HG02798 (cell line): Measurements from ENCODE around the gene UBE2L5.

Experiments
- ATAC-seq: cut with Tn5 transposase; IDR thresholded peaks from one replicate; pipeline ENCODE4 v1.9.1; 2021; ENCODE audit warnings: mild to moderate bottlenecking; ENCODE audit not compliant: unreplicated experiment, poor library complexity

UBE2L5 gene

DNA sequence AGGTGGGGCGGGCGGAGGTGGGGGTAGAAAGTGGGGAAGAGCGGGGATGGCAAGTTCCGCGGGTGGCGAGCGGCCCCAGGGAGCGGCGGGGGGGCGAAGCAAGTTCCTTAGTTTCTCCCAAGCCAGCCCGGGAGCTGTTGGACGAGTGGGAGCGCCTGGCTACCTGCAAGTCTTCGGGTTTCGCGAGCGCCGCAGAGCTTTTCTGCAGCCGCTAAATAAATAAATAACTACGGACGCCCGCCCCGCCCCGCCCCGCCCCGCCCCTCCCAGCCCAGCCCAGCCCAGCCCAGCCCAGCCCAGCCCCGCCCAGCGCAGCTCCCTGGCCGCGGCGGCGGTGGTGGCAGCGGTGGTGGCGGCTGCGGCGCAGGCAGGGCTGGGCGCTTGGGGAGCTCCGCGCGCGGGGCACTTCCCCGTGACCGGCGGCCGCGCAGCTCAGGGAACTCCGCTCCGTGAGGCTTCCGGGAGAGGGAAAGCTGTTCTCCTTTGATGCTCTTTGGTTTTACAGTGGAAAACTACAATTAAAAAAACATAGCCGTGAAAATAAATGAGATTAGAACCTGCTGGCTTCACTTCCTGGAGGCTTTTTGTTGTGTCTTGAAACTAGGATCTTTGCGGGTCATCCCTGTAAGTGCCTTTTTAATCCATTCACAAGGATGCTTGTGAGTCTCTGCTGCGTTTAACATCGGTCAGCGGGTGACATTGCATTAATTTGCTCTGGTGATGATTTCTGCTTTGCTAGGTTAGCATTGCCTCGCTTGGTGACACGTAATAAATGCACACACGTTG lies at the start of gene UBE2L5:
TSS of gene UBE2L5 (plus strand) at position 440 of the 786 bp plus-strand sequence. CDS start 5,498 bp downstream, outside the sequence.
- peak; percentile 74 for ATAC-seq

DNA sequence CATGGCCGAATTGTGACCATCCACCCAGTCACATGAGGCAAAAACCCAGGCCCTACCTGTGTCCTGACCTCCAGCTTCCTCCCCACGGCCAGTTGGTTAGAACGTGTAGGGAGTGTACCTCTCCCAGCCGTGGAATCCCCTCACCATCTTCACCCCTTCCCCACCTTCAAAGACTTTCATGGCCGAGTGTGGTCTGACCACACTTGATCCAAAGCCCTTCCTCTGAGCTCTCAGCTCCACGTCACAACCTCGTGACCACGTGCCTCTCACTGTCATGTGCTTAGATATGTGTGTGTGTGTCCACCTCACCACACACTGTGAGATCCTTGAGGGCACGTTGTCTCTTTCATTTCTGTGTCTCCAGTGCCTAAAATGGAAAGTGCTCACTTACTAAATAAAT lies 48.6 kb upstream of the UBE2L5 start:
- ATAC-seq: peak; percentile 25

DNA sequence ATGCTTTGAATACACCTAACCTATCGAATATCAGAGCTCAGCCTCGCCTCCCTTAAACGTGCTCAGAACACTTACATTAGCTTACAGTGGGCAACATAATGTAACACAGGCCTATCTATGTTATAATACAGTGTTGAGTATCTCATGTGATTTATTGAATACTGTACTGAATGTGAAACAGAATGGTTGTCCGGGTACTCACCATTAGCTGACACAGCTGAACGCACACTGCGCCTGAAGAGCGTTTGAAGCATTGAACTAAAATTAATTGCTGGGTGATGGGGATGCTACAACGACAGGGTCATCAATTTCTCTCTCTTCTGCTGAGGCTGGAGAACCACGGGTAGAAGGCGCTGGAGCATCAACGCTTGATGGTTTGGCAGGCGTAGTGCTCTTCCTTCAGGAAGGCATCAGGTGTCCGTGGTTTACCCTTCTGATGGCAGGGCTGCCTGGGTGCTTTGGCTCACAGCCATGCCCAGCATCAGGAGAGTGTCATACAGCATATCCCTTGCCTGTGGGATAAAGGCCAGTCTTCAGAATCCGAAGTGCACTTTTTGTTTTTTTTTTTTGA lies 46.9 kb upstream of the UBE2L5 start:
- no peak for ATAC-seq

DNA sequence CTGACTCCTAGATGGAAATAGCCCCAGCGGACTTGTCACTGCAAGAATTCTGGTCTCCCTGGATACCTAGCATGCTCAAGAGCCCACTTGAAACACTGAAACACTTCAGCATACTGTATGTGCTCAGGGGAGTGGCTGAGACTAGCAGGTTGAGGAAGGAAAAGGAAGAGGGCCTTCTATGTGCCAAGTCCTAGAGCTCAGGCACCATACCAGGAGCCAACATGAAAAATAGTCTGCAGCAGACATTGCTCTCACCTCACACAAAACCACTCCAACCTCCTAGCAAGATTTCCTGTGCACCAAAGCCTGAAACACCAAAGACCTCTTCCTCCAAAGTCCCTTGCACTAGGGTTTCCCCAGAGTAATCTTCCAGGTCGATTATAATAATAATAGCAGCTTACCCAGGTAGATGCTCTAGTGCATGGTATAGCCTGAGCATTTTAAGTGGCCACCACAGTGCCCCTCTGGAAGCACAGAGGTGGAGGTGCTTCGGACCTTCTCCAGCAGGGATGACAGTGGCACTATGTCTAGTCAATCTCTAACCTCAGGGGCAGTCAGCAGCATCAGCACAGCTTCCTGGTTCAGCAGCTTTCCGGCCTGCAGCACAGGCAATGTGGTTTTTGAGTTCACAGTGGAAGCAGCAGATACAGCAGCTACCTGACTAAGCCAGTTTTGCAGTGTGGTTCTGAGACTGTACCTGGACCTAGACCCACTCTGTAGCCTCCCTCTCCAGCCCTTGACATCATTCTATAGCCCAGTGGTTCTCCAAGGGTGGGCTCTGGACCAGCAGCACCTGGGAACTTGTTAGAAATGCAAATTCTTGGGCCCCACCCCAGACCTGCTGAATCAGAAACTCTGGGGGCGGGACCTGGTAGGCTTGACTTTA lies 45.6 kb upstream of the UBE2L5 start:
- peak; percentile 59 for ATAC-seq

DNA sequence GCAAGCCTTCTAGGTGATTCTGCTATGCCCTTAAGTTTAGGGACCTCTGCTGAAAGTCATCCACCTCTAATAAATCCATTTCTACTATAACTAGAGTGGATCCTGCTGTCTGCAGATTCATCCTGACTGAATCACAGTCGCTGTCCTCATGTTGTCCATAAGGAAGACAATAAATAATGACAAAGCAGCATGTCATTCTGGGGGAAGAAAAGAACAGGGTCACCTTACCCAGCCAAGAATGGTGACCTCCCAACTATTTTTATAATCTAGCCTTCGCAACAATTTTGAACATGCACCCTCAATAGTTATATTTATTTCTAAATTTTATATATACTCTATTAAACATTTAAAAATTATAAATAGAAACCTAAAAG lies 45.0 kb upstream of the UBE2L5 start:
- no peak for ATAC-seq

DNA sequence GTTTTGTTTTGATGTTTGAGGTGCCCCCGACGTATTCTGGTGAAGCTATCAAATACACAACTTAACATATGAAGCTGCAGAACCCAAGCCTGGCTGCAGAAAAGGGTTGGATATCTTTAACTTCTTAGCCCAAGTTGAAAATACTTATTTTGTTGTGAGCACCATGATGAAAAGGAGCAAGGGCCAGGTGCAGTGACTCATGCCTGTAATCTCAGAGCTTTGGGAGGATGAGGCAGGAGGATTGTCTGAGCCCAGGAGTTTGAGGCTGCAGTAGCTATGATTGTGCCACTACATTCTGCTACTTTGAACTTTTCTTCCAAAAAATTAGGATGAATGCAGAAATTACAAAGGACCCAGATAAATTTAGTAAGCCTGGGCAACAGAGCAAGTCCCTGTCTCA lies 44.1 kb upstream of the UBE2L5 start:
- no peak for ATAC-seq

DNA sequence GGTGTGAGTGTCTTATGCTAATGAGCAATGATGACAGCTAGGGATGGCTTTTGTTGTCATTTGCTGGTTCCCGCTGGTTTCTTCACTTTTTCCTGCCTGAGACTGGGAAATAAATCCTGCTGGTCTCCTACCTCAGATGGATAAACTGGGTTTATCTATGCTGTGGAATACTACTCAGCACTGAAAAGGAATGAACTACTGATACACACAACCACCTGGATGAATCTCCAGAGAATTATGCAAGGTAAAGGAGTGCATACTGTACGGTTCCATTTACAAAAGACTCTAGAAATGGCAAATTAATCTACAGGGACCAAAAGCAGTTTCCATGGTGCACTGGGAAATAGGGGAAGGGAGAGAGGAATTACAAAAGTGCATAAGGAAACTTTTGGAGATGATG lies 41.2 kb upstream of the UBE2L5 start:
- ATAC-seq: no peak

DNA sequence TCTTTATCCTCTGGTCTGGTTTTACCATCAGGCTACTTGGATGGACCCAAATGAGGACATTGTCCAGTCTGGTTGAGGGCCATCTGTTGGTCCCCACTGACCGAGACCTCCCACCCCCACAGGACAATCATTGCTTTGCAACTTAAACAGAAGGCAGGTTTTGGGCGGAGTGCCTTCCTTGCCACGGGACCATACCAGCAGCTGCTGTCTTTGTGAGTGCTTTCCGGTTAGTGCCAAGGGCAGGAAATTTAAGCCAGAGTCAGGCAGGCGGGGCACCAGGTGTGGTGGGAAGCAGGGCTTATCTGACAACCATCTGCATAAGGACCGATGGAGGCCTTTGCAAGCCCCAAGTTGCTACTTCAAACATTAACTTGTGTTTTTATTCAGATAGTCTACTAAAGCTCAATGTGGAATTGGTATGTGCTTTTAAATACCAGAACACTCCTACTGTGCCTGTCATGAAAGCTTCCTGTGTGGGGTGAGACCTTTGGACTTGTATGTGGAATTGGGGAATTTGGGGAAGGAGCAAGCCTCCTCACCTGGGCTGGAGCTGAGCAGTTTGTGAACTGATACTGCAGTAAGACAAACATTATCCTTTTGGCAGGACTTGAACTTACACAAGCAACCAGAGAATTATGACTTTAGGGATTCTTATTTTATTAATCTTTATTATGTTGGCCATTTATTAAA lies 39.3 kb upstream of the UBE2L5 start:
- no peak for ATAC-seq

DNA sequence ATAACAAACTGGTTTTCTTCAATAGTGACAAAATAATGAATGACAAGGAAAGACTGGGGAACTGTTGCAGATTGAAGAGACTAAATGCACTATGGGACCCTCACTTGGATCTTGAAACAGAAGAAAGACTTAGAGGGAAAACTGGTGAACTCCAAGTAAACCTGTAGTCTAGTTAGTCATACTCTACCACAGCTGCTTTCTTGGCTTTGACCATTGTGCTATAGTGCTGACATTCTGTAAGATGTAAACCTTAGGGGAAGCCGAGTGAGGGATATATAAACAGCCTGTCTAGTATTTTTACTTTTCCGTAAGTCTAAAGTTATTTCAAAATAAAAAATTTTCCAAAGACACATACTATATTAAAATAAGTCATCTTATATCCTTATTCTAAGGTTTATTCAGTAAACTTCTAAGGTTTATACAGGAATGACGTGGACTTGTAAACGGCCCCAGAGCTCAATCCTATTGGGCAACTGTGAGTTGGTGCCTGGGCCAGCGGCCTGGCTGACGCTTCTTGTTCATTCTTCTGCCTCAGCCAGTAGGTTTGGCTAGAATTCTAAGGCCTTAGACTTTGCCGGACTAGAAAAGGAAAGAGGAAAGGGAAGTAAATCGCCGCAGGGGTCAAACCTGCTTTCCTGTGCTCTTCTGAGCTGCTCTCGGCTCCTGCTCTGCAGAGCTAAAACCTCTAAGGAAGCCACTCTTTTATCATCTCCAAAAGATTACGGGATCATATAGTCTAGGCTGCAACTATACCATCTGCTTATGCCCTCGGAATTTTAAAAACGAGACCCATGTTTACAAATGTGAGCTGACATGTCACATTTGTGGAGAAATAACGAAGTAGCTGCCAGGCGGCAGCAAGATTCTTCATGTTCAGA lies 33.6 kb upstream of the UBE2L5 start:
- ATAC-seq: no peak

DNA sequence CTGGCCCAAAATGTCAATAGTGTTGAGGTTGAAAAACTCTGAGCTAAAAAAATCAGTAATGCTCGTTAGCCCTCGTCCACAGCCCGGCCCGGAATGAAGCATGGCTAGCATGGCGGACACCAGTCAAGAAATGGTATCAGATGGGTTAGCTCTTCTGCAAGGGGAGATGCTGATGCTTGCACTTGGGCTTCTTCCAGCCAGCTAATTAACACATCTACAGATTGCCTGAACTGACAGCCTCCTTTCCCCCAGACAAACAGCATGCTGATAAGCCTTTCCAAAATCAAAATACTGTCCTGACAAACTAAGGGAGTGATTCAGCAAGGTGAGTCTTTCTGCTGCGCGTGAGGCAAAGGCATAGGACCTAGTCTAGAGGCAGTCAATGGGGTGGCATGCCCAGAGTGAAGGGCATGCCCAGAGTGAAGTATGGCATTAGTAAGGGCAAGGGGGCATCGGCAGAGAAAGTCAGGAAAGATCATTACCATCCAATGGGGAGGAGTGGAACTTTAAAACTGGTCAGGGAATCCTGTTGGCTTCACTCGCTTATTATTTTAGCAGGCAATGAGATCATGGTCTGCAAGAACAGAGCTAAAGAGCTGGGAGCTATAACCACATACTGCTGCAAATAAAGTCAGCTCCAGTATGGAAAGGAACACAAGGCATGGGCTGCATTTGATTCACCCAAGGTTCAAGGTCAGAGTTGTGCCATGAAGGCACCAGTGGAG lies 30.2 kb upstream of the UBE2L5 start:
- ATAC-seq: no peak

DNA sequence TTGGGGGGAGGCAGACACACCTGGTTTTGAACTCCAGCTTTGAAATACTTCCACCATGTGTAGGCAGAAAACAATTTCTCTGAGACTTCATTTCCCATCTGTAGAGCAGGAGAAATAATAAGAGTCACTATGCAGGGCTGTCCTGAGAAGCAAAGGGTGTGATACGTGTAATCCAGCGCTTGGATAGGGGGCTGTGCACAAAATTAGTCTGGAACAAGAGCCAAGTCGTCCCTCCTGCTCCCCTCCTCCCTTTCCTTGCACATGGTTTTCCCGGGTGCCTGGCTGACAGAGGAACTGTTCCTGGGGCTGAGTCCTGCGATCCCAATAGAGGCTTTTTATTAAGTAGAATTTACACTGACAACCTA lies 29.6 kb upstream of the UBE2L5 start:
- ATAC-seq: no peak

DNA sequence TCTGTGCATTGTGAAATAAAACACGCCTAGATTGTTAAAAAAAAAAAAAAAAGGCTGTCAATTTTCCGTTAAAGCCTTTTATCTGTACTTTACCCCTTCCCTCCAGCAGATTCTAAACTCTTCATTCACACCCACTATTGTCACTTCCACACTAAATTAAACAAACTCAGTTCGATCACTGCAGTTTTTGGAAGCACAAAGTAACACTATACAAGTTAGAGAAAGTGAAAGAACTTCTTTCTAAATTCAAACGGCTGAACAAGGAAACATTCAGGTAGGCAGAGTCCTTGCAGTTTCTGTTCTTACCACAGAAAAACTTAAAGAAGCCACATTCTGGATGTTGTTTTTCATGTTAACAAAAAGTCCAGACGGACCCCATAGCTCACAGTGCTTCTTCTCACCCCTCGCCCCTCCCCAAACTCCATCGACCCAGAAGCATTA lies 27.5 kb upstream of the UBE2L5 start:
- peak; percentile 79 for ATAC-seq

DNA sequence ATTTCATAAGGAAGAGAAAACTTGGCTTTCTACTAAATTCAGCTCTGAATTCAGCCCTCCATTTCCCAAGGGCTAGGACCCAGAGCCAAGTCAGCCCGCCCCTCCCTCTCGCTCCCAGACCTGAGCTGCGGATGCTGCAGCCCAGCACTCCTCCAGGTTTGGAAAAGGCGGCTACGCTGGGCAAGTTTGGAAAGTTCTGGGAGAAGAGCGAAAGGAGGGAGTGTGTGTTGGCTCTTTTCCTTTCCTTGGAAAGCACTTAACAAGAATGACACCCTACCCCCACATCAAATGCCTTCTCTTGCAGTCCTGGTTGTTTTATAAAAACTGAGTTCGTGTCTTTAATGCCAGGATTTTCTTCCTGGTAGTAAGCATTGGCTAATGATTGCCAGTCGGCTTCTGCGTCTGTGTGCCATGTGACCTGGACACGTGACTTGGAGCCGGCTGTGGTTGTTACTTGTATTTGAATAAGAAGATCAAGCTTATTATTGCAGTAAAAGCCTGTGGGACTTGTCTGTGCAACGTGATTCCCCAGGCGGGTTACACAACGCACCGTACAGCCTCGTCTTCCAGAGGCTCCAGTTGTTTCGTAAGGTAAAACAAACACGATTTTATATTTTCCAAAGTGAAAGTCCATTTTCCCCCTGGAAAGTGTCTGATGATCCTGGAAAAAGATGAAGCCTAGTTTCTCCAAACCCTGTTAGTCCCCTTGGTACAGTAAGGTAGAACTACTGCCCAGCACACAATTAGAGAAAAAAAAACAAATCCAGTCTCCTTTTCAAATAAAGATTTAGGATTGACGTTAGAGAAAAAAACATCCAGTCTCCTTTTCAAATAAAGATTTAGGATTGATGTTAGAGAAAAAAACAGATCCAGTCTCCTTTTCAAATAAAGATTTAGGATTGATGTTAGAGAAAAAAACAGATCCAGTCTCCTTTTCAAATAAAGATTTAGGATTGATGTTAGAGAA lies 26.8 kb upstream of the UBE2L5 start:
- ATAC-seq: peak; percentile 71

DNA sequence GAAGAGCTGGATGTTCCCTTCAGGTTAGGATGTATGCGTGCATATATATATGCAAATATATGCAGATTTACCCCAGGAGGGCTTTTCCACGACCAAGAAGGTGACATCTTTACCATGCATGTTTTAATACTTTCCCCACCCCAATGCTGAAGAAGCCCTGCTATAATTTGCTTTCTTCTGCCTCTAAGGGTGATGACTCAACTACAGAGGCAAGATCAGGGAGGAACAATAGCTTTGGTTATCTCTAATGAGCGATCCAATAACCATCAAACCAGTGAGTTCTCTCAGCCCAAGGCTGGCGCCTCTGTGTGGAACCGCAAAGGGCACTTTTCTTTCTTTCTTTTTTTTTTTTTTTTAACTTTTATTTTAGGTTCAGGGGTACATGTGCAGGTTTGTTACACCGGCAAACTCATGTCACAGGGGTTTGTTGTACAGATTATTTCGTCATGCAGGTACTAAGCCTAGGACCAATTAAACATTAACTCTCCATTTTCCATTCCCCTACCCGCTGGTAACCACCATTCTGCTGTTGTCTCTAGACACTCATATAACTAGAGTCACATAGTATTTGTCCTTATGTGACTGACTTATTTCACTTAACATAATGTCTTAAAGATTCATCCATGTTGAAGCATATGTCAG lies 25.7 kb upstream of the UBE2L5 start:
- no peak for ATAC-seq

DNA sequence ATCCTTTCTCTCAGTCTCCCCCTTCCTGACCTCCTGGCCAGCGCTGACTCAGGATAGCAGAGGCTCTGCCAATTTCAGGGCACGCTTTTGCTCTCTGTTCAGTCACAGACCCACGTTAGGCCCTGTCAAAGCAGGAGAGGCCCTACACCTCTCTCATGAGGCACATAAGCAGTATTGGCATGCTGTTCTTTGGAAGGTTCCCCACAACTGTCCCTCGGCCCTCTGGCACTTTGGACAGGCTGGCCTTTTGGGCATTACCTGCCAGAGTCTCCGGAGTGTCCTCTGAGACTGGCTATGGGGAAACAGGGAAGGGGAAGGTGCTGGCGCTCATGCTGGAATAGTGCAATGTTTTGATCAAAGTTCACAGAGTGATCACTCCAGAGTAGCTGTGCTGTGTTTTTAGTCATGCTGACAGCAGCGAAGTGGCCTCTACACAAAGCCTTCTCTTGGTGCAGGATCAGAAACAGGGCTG lies 23.7 kb upstream of the UBE2L5 start:
- ATAC-seq: no peak

DNA sequence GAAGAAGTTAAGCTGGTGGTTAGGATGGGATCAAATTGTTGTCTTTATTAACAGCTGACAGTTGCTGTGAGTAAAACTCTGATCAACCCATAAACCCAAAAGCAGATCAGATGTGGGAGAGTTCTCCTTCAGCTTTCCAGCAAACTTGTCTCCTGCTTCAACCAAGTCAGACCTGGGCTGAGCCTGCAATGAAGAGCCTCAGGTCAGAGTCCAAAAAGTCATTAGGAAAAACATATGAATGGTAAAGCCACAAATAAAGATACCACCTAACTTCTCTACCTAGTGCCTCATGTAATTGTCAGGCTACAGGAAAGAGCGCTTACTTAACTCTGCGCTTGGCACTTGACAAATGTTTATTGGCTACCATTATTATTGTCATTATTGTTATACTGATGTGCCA lies 21.9 kb upstream of the UBE2L5 start:
- no peak for ATAC-seq

DNA sequence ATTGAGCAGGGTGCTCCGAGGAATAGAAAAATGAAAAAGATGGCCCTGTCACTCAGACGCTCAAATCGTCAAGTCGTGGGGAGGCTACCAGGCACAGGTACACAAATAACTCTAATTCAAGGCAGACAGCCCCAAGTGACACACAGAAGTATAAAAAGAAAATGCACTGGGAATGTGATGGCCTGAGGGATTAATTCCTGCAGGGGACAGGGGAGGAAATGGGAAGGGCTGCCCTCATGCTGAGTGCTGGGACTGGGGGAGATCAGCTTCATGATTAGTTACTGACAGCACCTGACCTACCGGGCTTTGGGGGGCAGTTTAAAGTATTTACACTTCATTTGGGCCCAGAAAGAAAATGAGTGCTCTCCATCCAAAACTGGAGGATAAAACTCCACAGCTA lies 20.9 kb upstream of the UBE2L5 start:
- ATAC-seq: no peak
